HL-60 (cell line): Measurements from ENCODE around the gene ZNF575.

Experiments used
- GABPA ChIP-seq: IDR thresholded peaks from 2 replicates; pipeline ENCODE4 v1.6.1; 2012; ENCODE audit warnings: low read depth
- POLR2AphosphoS5 ChIP-seq: IDR thresholded peaks from 2 replicates; pipeline ENCODE4 v1.6.1; 2012; ENCODE audit warnings: low read depth
- SPI1 ChIP-seq: IDR thresholded peaks from 2 replicates; pipeline ENCODE4 v1.6.1; 2012; ENCODE audit warnings: low read depth, mild to moderate bottlenecking, borderline replicate concordance
- TF ChIP-seq, protein P1 (sequence below): IDR thresholded peaks from one replicate; pipeline ENCODE4 v1.5.1; 2011; ENCODE audit warnings: low read length, control low read depth, inconsistent platforms; ENCODE audit not compliant: insufficient read depth
- TF ChIP-seq, protein P2 (sequence below): IDR thresholded peaks from 2 replicates; pipeline ENCODE4 v1.6.1; 2012; ENCODE audit warnings: low read depth; ENCODE audit not compliant: insufficient replicate concordance

DNA sequence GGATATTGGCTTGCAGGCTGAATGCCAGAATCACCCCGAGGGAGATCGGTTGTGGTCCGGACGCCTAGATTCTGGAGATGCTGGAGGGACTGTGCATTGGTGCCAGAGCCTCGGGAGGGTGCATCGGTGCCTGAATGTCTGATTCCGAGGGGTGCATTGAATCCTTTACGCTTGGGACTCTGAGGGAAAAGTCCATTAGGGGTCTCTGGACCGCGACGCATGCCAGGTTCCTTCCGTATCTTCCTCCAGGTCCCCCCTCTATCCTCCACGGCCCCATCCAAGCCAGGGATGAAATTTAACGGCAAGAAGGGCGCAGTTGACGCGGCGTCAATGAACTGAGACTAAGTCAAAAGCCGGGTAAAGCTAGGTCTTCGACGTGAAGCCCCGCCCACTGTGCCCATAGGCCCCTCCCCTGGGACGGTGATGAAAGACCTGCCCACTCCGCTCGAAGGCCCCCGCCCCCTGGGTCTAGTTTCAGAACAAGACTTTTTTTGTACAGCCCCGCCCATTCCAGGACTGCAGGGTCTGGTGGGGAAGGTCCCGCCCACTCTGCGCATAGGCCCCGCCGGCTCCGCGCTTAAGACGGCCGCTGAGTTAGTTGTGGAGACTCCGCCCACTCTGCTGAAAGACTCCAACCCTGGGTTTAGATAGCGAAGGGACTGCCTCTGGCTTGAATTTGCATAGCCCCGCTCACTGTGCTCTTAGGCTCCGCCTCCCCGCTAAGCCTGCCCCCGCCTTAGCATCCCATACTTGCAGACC, 737 bp downstream of the ZNF575 start:
- TF ChIP-seq, protein P1, sequence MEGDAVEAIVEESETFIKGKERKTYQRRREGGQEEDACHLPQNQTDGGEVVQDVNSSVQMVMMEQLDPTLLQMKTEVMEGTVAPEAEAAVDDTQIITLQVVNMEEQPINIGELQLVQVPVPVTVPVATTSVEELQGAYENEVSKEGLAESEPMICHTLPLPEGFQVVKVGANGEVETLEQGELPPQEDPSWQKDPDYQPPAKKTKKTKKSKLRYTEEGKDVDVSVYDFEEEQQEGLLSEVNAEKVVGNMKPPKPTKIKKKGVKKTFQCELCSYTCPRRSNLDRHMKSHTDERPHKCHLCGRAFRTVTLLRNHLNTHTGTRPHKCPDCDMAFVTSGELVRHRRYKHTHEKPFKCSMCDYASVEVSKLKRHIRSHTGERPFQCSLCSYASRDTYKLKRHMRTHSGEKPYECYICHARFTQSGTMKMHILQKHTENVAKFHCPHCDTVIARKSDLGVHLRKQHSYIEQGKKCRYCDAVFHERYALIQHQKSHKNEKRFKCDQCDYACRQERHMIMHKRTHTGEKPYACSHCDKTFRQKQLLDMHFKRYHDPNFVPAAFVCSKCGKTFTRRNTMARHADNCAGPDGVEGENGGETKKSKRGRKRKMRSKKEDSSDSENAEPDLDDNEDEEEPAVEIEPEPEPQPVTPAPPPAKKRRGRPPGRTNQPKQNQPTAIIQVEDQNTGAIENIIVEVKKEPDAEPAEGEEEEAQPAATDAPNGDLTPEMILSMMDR: no peak
- TF ChIP-seq POLR2AphosphoS5 (no peak), GABPA (no peak), SPI1 (no peak)
- TF ChIP-seq, protein P2, sequence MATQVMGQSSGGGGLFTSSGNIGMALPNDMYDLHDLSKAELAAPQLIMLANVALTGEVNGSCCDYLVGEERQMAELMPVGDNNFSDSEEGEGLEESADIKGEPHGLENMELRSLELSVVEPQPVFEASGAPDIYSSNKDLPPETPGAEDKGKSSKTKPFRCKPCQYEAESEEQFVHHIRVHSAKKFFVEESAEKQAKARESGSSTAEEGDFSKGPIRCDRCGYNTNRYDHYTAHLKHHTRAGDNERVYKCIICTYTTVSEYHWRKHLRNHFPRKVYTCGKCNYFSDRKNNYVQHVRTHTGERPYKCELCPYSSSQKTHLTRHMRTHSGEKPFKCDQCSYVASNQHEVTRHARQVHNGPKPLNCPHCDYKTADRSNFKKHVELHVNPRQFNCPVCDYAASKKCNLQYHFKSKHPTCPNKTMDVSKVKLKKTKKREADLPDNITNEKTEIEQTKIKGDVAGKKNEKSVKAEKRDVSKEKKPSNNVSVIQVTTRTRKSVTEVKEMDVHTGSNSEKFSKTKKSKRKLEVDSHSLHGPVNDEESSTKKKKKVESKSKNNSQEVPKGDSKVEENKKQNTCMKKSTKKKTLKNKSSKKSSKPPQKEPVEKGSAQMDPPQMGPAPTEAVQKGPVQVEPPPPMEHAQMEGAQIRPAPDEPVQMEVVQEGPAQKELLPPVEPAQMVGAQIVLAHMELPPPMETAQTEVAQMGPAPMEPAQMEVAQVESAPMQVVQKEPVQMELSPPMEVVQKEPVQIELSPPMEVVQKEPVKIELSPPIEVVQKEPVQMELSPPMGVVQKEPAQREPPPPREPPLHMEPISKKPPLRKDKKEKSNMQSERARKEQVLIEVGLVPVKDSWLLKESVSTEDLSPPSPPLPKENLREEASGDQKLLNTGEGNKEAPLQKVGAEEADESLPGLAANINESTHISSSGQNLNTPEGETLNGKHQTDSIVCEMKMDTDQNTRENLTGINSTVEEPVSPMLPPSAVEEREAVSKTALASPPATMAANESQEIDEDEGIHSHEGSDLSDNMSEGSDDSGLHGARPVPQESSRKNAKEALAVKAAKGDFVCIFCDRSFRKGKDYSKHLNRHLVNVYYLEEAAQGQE: no peak
